HEK293T (cell line): ENCODE measurements around the gene CD96.

Experiments used
- ARNT ChIP-seq: fragments of 450-650 bp; IDR thresholded peaks from 2 replicates; pipeline ENCODE4 v1.6.1; 2017; ENCODE audit warnings: mild to moderate bottlenecking
- BHLHE40 ChIP-seq: fragments of 450-650 bp; IDR thresholded peaks from 2 replicates; pipeline ENCODE4 v1.6.1; 2016; ENCODE audit warnings: mild to moderate bottlenecking, moderate library complexity, borderline replicate concordance
- ELF4 ChIP-seq: fragments of 450-650 bp; IDR thresholded peaks from 2 replicates; pipeline ENCODE4 v1.6.1; 2017; ENCODE audit warnings: antibody characterized with exemption
- FOXA1 ChIP-seq: fragments of 450-650 bp; IDR thresholded peaks from 2 replicates; pipeline ENCODE4 v1.6.1; 2016; ENCODE audit warnings: mild to moderate bottlenecking
- FOXK2 ChIP-seq: fragments of 450-650 bp; IDR thresholded peaks from 2 replicates; pipeline ENCODE4 v1.6.1; 2016; ENCODE audit warnings: mild to moderate bottlenecking
- FOXM1 ChIP-seq: fragments of 450-650 bp; IDR thresholded peaks from 2 replicates; pipeline ENCODE4 v1.6.1; 2017; ENCODE audit warnings: mild to moderate bottlenecking, borderline replicate concordance
- HDGF ChIP-seq: fragments of 450-650 bp; IDR thresholded peaks from 2 replicates; pipeline ENCODE4 v1.6.1; 2017; ENCODE audit warnings: antibody characterized with exemption, borderline replicate concordance
- NFRKB ChIP-seq: fragments of 450-650 bp; IDR thresholded peaks from 2 replicates; pipeline ENCODE4 v1.6.1; 2016; ENCODE audit warnings: mild to moderate bottlenecking, moderate library complexity
- SP1 ChIP-seq: fragments of 450-650 bp; IDR thresholded peaks from 2 replicates; pipeline ENCODE4 v1.6.1; 2017
- SUZ12 ChIP-seq: fragments of 450-650 bp; IDR thresholded peaks from 2 replicates; pipeline ENCODE4 v1.6.1; 2016; ENCODE audit warnings: mild to moderate bottlenecking
- TARDBP ChIP-seq: fragments of 450-650 bp; IDR thresholded peaks from 2 replicates; pipeline ENCODE4 v1.6.1; 2016
- ZNF384 ChIP-seq: fragments of 450-650 bp; IDR thresholded peaks from 2 replicates; pipeline ENCODE4 v1.6.1; 2016
- TF ChIP-seq, protein P1 (sequence below): fragments of 450-650 bp; IDR thresholded peaks from 2 replicates; pipeline ENCODE4 v1.6.1; 2016

DNA sequence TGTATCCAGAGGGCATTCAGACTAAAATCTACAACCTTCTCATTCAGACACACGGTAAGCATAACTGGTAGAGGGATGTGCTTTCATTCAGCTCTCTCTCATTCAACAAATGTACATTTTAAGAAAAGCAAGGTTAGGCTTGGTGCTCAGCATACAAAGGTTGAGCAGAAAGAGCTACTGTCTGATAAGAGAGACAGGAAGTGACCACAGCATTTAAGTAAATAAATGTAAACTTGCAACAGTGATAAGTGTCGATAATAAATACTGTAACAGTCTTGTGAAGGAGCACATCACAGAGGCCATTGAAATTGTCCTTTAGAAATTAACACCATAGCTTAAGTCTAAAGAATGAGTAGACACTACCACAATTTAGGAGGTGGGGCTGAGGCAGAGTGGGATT lies 3.4 kb downstream of the CD96 start:
- TF ChIP-seq NFRKB: no peak
- TF ChIP-seq FOXK2: no peak
- TF ChIP-seq ARNT: no peak
- TF ChIP-seq ZNF384: no peak
- TF ChIP-seq BHLHE40: no peak
- no peak for TF ChIP-seq HDGF
- no peak for TF ChIP-seq SP1
- no peak for TF ChIP-seq FOXA1
- TF ChIP-seq FOXM1: no peak
- TF ChIP-seq SUZ12: no peak
- TF ChIP-seq TARDBP: no peak
- TF ChIP-seq, protein P1, sequence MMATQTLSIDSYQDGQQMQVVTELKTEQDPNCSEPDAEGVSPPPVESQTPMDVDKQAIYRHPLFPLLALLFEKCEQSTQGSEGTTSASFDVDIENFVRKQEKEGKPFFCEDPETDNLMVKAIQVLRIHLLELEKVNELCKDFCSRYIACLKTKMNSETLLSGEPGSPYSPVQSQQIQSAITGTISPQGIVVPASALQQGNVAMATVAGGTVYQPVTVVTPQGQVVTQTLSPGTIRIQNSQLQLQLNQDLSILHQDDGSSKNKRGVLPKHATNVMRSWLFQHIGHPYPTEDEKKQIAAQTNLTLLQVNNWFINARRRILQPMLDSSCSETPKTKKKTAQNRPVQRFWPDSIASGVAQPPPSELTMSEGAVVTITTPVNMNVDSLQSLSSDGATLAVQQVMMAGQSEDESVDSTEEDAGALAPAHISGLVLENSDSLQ: no peak
- no peak for TF ChIP-seq ELF4
